Measurements from ENCODE around the gene POLD2.

Gene POLD2

DNA sequence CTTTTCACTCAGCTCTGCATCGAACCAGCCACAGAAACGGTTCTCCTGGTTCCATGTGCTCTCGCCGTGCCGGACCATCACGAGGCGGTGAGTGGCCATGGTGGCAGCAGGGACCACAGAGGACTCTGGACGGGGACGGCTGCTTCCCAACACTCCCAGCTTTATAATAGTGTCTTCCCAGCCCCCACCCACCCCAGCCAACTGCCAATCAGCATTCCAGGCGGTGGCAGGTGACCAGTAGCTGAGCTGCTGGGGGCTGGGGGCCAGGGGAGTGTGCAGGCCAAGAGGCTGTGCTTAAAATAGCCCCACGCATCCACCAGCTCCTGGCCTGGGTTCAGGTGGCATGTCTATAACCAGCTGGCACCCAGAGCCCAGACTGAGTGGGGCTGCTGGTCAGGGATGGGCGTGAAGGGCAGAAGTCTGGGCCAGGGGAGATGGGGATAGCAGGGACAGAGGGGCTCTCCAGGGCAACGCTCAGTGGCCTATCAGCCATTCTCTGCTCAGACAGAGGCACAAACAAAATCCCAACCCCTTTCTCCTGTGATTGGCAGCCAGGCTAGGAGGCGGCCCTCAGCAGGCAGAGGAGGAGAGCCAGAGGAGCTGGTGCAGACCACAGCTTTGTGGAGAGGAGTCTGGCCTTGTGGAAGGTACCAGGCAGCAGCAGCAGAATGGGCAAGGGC lies 57.8 kb downstream of the POLD2 start, which contains the start of gene PGAM2:
Gene PGAM2, minus strand, starts transcription at position 137 of the 680 bp plus-strand sequence. Its CDS starts 38 bp downstream, at position 99.
- TF ChIP-seq, protein P1, sequence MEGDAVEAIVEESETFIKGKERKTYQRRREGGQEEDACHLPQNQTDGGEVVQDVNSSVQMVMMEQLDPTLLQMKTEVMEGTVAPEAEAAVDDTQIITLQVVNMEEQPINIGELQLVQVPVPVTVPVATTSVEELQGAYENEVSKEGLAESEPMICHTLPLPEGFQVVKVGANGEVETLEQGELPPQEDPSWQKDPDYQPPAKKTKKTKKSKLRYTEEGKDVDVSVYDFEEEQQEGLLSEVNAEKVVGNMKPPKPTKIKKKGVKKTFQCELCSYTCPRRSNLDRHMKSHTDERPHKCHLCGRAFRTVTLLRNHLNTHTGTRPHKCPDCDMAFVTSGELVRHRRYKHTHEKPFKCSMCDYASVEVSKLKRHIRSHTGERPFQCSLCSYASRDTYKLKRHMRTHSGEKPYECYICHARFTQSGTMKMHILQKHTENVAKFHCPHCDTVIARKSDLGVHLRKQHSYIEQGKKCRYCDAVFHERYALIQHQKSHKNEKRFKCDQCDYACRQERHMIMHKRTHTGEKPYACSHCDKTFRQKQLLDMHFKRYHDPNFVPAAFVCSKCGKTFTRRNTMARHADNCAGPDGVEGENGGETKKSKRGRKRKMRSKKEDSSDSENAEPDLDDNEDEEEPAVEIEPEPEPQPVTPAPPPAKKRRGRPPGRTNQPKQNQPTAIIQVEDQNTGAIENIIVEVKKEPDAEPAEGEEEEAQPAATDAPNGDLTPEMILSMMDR (IDR thresholded peaks at IDR 0.05; ENCODE audit: low read depth, low read length): no peak
- no peak for DNase-seq (ENCODE audit: extremely low read depth, low read depth)

DNA sequence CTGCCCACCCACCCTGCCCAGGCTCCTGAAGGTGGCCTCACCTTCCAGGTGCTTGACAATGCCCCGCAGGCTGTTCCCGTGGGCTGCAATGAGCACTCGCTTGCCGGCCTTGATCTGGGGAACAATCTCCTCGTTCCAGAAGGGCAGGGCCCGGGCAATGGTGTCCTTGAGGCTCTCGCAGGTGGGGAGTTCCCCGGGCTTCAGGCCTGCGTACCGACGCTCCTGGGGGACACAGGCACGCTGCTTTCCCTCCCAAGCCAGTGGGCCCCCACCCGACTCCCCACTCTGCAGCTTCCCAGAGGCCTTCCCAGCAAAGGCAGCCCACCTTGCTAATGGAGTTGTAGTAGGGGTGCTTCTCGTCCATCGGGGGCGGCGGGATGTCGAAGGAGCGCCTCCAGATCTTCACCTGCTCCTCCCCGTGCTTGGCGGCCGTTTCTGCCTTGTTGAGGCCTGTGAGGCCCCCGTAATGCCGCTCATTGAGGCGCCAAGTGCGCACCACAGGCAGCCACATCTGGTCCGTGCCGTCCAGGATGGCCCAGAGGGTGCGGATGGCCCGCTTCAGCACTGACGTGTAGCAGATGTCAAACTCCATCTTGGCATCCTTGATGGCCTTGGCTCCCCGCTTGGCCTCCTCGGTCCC lies 58.4 kb downstream of the POLD2 start:
- TF ChIP-seq, protein P1 (IDR thresholded peaks at IDR 0.05; ENCODE audit: low read depth, low read length): no peak
- no peak for DNase-seq (ENCODE audit: extremely low read depth, low read depth)

Measured in AG09319 (cell line).